K562 (cell line): ENCODE results near the gene RXYLT1. TPM values are rescaled to one million over a fixed set of nuclear protein-coding genes. Genes with fewer than 3 reads are reported as not detected.
A peak's percentile ranks its signal among the peaks of the same experiment; 100 is the strongest.

ENCODE experiments used
- COPS2 ChIP-seq: fragments of 450-650 bp; conservative IDR thresholded peaks from 2 replicates; pipeline ENCODE4 v1.6.1; 2016; ENCODE audit warnings: mild to moderate bottlenecking, moderate library complexity
- ETS1 ChIP-seq: conservative IDR thresholded peaks from 2 replicates; pipeline ENCODE4 v1.6.1; 2011; ENCODE audit warnings: low read depth, mild to moderate bottlenecking, low read length; ENCODE audit not compliant: control insufficient read depth
- FOXA3 ChIP-seq, 2 experiments: fragments of 450-650 bp in 1 of 2; sonication (generic) in 1 of 2; formaldehyde crosslinking; IDR thresholded peaks in 1 of 2; conservative IDR thresholded peaks in 1 of 2; 2 replicates each; pipeline versions ENCODE4 v1.4.0 to v1.8.0; 2020 to 2022; ENCODE audit warnings: mild to moderate bottlenecking in 2 of 2, missing genetic modification reagents in 1 of 2
- HES1 ChIP-seq: fragments of 450-650 bp; IDR thresholded peaks from 2 replicates; pipeline ENCODE4 v1.6.1; 2016; ENCODE audit warnings: low read depth, mild to moderate bottlenecking, moderate library complexity
- IRF1 ChIP-seq: sonication (generic); formaldehyde crosslinking; IDR thresholded peaks from 2 replicates; pipeline ENCODE4 v1.8.0; 2022; ENCODE audit warnings: missing genetic modification reagents, mild to moderate bottlenecking, borderline replicate concordance
- KLF1 ChIP-seq: fragments of 450-650 bp; IDR thresholded peaks from 2 replicates; pipeline ENCODE4 v1.6.1; 2016; ENCODE audit warnings: missing genetic modification characterization, missing compliant biosample characterization
- MTA2 ChIP-seq: fragments of 450-650 bp; IDR thresholded peaks from 2 replicates; pipeline ENCODE4 v1.6.1; 2016; ENCODE audit warnings: low read depth
- NR2F6 ChIP-seq: fragments of 450-650 bp; formaldehyde crosslinking; IDR thresholded peaks from 2 replicates; pipeline ENCODE4 v1.4.0; 2020; ENCODE audit warnings: mild to moderate bottlenecking
- POLR3A ChIP-seq: IDR thresholded peaks from 2 replicates; pipeline ENCODE4 v1.6.1; 2011; ENCODE audit warnings: borderline replicate concordance, mild to moderate bottlenecking, moderate library complexity; ENCODE audit not compliant: insufficient read length, insufficient read depth; ENCODE audit errors: extremely low read depth
- SREBF1 ChIP-seq: fragments of 150-350 bp; IDR thresholded peaks from 2 replicates; pipeline ENCODE4 v1.6.1; 2014; ENCODE audit warnings: antibody characterized with exemption, low read depth, low read length, borderline replicate concordance
- TEAD4 ChIP-seq, 2 experiments: sonication (generic) in 1 of 2; formaldehyde crosslinking in 1 of 2; IDR thresholded peaks; 2 replicates each; pipeline versions ENCODE4 v1.6.1 to v1.8.0; 2012 to 2022; ENCODE audit warnings: borderline replicate concordance in 1 of 2, inconsistent platforms in 1 of 2, low read length in 1 of 2, mild to moderate bottlenecking in 1 of 2, missing genetic modification reagents in 1 of 2
- TOE1 ChIP-seq, 2 experiments: fragments of 450-650 bp in 1 of 2; sonication (generic) in 1 of 2; formaldehyde crosslinking in 1 of 2; IDR thresholded peaks; 2 replicates each; pipeline versions ENCODE4 v1.7.1 to v1.8.0; 2016 to 2022; ENCODE audit warnings: borderline replicate concordance in 2 of 2, mild to moderate bottlenecking in 2 of 2, antibody characterized with exemption in 1 of 2, inconsistent platforms in 1 of 2, low read depth in 1 of 2, missing genetic modification reagents in 1 of 2, moderate library complexity in 1 of 2
- U2AF1 ChIP-seq: fragments of 200-400 bp; formaldehyde crosslinking; optimal IDR thresholded peaks from 2 replicates; pipeline ENCODE3; 2017; ENCODE audit warnings: mild to moderate bottlenecking, low read depth, low read length, moderate library complexity
- XRCC5 ChIP-seq: fragments of 200-400 bp; formaldehyde crosslinking; IDR thresholded peaks from 2 replicates; pipeline ENCODE4 v1.6.1; 2017; ENCODE audit warnings: low read depth, mild to moderate bottlenecking, low read length
- ZBTB11 ChIP-seq, 3 experiments: fragments of 200-800 bp in 1 of 3; fragments of 250-450 bp in 1 of 3; fragments of 450-650 bp in 1 of 3; sonication (Bioruptor Pico) in 1 of 3; sonication (Bioruptor generic) in 1 of 3; formaldehyde crosslinking in 1 of 3; IDR thresholded peaks; 2 replicates each; pipeline versions ENCODE4 v1.6.1 to v1.8.0; 2016 to 2022; ENCODE audit warnings: mild to moderate bottlenecking in 2 of 3, missing genetic modification characterization in 2 of 3, missing compliant biosample characterization in 1 of 3, moderate library complexity in 1 of 3
- ZBTB5 ChIP-seq: fragments of 450-650 bp; IDR thresholded peaks from 2 replicates; pipeline ENCODE4 v1.6.1; 2017; ENCODE audit warnings: antibody characterized with exemption
- ZNF717 ChIP-seq: fragments of 250-450 bp; sonication (Bioruptor Pico); IDR thresholded peaks from 2 replicates; pipeline ENCODE4 v1.5.0; 2021
- polyA plus RNA-seq, 8 experiments: library from polyadenylated mRNA; depleted of rRNA in 4 of 8; stranded (reverse) in 5 of 8; unstranded in 3 of 8; fragments of >200 nt; fragmentation: Nextera tagmentation in 2 of 8; fragmentation: Illumina TruSeq in 1 of 8; extraction: Ambion mirVana in 2 of 8; extraction: Trizol in 1 of 8; gene quantifications; 2 replicates each; pipeline versions ENCODE4 v1.2.1 to v1.2.3, GENCODE V29; 2011 to 2014; ENCODE audit warnings: inconsistent platforms in 1 of 8, missing spikeins in 1 of 8
- total RNA-seq, 7 experiments: library from RNA; depleted of rRNA in 6 of 7; stranded (reverse); fragments of >200 nt in 6 of 7; fragmentation: Illumina TruSeq in 2 of 7; extraction: Trizol in 2 of 7; gene quantifications; 2 replicates each; pipeline versions ENCODE4 v1.2.1 to v1.2.3, GENCODE V29; 2011 to 2021; ENCODE audit warnings: low replicate concordance in 1 of 7

RXYLT1 gene
- total and polyA plus RNA-seq, 9 of the 15 experiments (the other 6 are each of a cell fraction or from before 2014, with no cell fraction given), result 6.7 to 26.5 (median 20.9) TPM

GRCh38 chr12:63843721-63844390, 64.1 kb downstream of the RXYLT1 start (continued):
- no peak for TF ChIP-seq TEAD4 (IDR thresholded peaks at IDR 0.05; ENCODE audit: low read length)
- TF ChIP-seq TEAD4 (CRISPR knock-in tag; IDR thresholded peaks at IDR 0.05; ENCODE audit: borderline replicate concordance), result no peak
- TF ChIP-seq COPS2, result no peak
- no peak for TF ChIP-seq TOE1 (IDR thresholded peaks at IDR 0.05; ENCODE audit: borderline replicate concordance)
- TF ChIP-seq TOE1 (CRISPR knock-in tag; IDR thresholded peaks at IDR 0.05; ENCODE audit: borderline replicate concordance, low read depth), result no peak
- TF ChIP-seq U2AF1, result peak; percentile 54
- TF ChIP-seq SREBF1, result no peak
- TF ChIP-seq IRF1, result no peak
- no peak for TF ChIP-seq NR2F6 (CRISPR knock-in tag)
- no peak for TF ChIP-seq KLF1 (tag)
- TF ChIP-seq ZNF717 (CRISPR knock-in tag), result no peak
- no peak for TF ChIP-seq ETS1
- TF ChIP-seq MTA2, result no peak
- TF ChIP-seq ZBTB11 (CRISPR knock-in tag; IDR thresholded peaks at IDR 0.05), result no peak
- TF ChIP-seq HES1, result no peak
- TF ChIP-seq FOXA3 (CRISPR knock-in tag; conservative IDR thresholded peaks at IDR 0.05 in 1 of 2, IDR thresholded peaks at IDR 0.05 in 1 of 2), result no peak
- no peak for TF ChIP-seq ZBTB5
- no peak for TF ChIP-seq POLR3A
- TF ChIP-seq XRCC5, result no peak
